GM23248 (cell line): ENCODE results near the gene EEF2K. TPM values are rescaled to one million over a fixed set of nuclear protein-coding genes. Genes with fewer than 3 reads are reported as not detected.

Experiments
- DNase-seq: peaks from one replicate; pipeline ENCODE4 v3.0.0-alpha.2; 2015
- H2AFZ ChIP-seq: fragments of 200-600 bp; sonication (generic); 2 replicates; pipeline ENCODE4 v1.6.1; 2016; ENCODE audit warnings: antibody characterized with exemption
- H3F3A ChIP-seq: fragments of 200-600 bp; sonication (generic); 2 replicates; pipeline ENCODE4 v1.6.1; 2016; ENCODE audit warnings: mild to moderate bottlenecking, antibody characterized with exemption, mixed run types; ENCODE audit not compliant: insufficient read depth
- H3K27ac ChIP-seq: fragments of 200-600 bp; sonication (generic); 2 replicates; pipeline ENCODE4 v1.5.1; 2016; ENCODE audit warnings: mild to moderate bottlenecking
- H3K27me3 ChIP-seq: fragments of 200-600 bp; sonication (generic); replicated peaks from 2 replicates; pipeline ENCODE4 v1.6.1; 2016; ENCODE audit warnings: mild to moderate bottlenecking; ENCODE audit not compliant: insufficient read depth
- H3K36me3 ChIP-seq: fragments of 200-600 bp; sonication (generic); 2 replicates; pipeline ENCODE4 v1.6.1; 2016; ENCODE audit warnings: low read depth, mild to moderate bottlenecking
- H3K4me1 ChIP-seq: fragments of 200-600 bp; sonication (generic); 2 replicates; pipeline ENCODE4 v1.6.1; 2016; ENCODE audit warnings: mild to moderate bottlenecking; ENCODE audit not compliant: insufficient read depth
- H3K4me2 ChIP-seq: fragments of 200-600 bp; sonication (generic); one replicate; pipeline ENCODE4 v1.6.1; 2016; ENCODE audit warnings: mild to moderate bottlenecking; ENCODE audit not compliant: unreplicated experiment
- H3K4me3 ChIP-seq: fragments of 200-600 bp; sonication (generic); 2 replicates; pipeline ENCODE4 v1.5.1; 2016; ENCODE audit warnings: mild to moderate bottlenecking
- H3K79me2 ChIP-seq: fragments of 200-600 bp; sonication (generic); 2 replicates; pipeline ENCODE4 v1.6.1; 2016; ENCODE audit warnings: mild to moderate bottlenecking; ENCODE audit not compliant: insufficient read depth
- H3K9ac ChIP-seq: fragments of 200-600 bp; sonication (generic); 2 replicates; pipeline ENCODE4 v1.6.1; 2016; ENCODE audit warnings: mild to moderate bottlenecking
- H3K9me2 ChIP-seq: fragments of 200-600 bp; sonication (generic); 2 replicates; pipeline ENCODE4 v1.6.1; 2016; ENCODE audit warnings: mixed run types, mild to moderate bottlenecking, moderate library complexity; ENCODE audit not compliant: insufficient read depth
- H3K9me3 ChIP-seq: fragments of 200-600 bp; sonication (generic); one replicate; pipeline ENCODE4 v1.6.1; 2017; ENCODE audit warnings: low read depth
- H4K20me1 ChIP-seq: fragments of 200-600 bp; sonication (generic); 2 replicates; pipeline ENCODE4 v1.6.0; 2016; ENCODE audit not compliant: insufficient read depth
- EZH2 ChIP-seq: fragments of 200-600 bp; sonication (generic); IDR thresholded peaks from 2 replicates; pipeline ENCODE4 v1.6.1; 2018; ENCODE audit warnings: antibody characterized with exemption, mild to moderate bottlenecking; ENCODE audit not compliant: insufficient read depth, poor library complexity, severe bottlenecking
- EZH2phosphoT487 ChIP-seq: fragments of 200-600 bp; sonication (generic); IDR thresholded peaks from 2 replicates; pipeline ENCODE4 v1.6.1; 2018; ENCODE audit warnings: antibody characterized with exemption, moderate library complexity, mild to moderate bottlenecking, low read depth; ENCODE audit not compliant: insufficient read depth
- WGBS, 2 experiments: methylation state at CpG; one replicate each; pipeline ENCODE4 v1.1.6; 2015 to 2017; ENCODE audit warnings: low lambda C conversion rate in 2 of 2, low coverage in 1 of 2; ENCODE audit errors: missing lambda C conversion rate in 2 of 2; 5-methylcytosine and 5-hydroxymethylcytosine counted together
- in situ Hi-C: fragments of 300-500 bp; cut with MboI; formaldehyde crosslinking; loops from 2 replicates; pipeline ENCODE4 v1.15.0; 2020
- polyA plus RNA-seq: library from polyadenylated mRNA; unstranded; fragments of >200 nt; fragmentation: Nextera tagmentation; extraction: Ambion mirVana; gene quantifications from 2 replicates; pipeline ENCODE4 v1.2.1, GENCODE V29; 2016
- total RNA-seq: library from RNA; depleted of rRNA; stranded (reverse); fragments of >200 nt; shearing (Covaris generic); gene quantifications from 2 replicates; pipeline ENCODE4 v1.2.3, GENCODE V29; 2014

Gene EEF2K
- total and polyA plus RNA-seq, 2 experiments from 2014 or later = 8.7 to 16.6 TPM

GRCh38 chr16:22324787-22325597 is 118.9 kb downstream of the EEF2K start:
- in situ Hi-C loops = loop anchor here (25.0 kb wide), 1 partner anchor 1138 kb away; no protein-coding TSS in a partner anchor
- no peak for DNase-seq
- 92% methylated on average over 19 of the region's 19 CpGs for WGBS, 2 experiments

GRCh38 chr16:22325598-22326368 is 119.7 kb downstream of the EEF2K start:
- no peak overlapping the region for H3K27ac ChIP-seq
- H3K4me3 ChIP-seq = no peak overlapping the region
- no peak overlapping the region for H3K9ac ChIP-seq
- peaks cover 16% of the 10 kb centered on the region; the same call in 1 of the 2 replicates for H3F3A ChIP-seq
- H3K27me3 ChIP-seq = no peaks in the 10 kb centered on the region
- H3K4me2 ChIP-seq = no peak overlapping the region
- 94 to 95% methylated on average over 32 to 46 of the region's 46 CpGs for WGBS, 2 experiments
- no peaks in the 10 kb centered on the region for H4K20me1 ChIP-seq
- H2AFZ ChIP-seq = no peak overlapping the region
- TF ChIP-seq EZH2 (no peak), EZH2phosphoT487 (no peak)
- H3K9me2 ChIP-seq = no peaks in the 10 kb centered on the region
- no peaks in the 10 kb centered on the region for H3K9me3 ChIP-seq
- H3K4me1 ChIP-seq = no peaks in the 10 kb centered on the region
- H3K79me2 ChIP-seq = no peaks in the 10 kb centered on the region
- DNase-seq = no peak
- in situ Hi-C loops = no loop called here
- peaks cover 5% of the 10 kb centered on the region; the same call in 1 of the 2 replicates for H3K36me3 ChIP-seq

More at GRCh38 chr16:22324787-22325597, 118.9 kb downstream of the EEF2K start:
- Histone ChIP-seq H3K9me2 (no peaks in the 10 kb centered on the region), H3K27me3 (no peaks in the 10 kb centered on the region), H3K9ac (no peak overlapping the region), H3K4me3 (no peak overlapping the region), H3F3A (peaks cover 8% of the 10 kb centered on the region; the same call in 1 of the 2 replicates), H3K9me3 (no peaks in the 10 kb centered on the region), H3K27ac (no peak overlapping the region), H4K20me1 (no peaks in the 10 kb centered on the region), H3K4me1 (no peaks in the 10 kb centered on the region), H2AFZ (no peak overlapping the region), H3K36me3 (no peaks in the 10 kb centered on the region; the same call in 1 of the 2 replicates), H3K79me2 (no peaks in the 10 kb centered on the region), H3K4me2 (no peak overlapping the region)
- no peak for TF ChIP-seq EZH2
- no peak for TF ChIP-seq EZH2phosphoT487

GRCh38 chr16:22326369-22326652 is 120.2 kb downstream of the EEF2K start:
- in situ Hi-C loops = no loop called here
- TF ChIP-seq EZH2phosphoT487 = no peak
- TF ChIP-seq EZH2 = no peak
- H3F3A ChIP-seq = peaks cover 19% of the 10 kb centered on the region; the same call in 1 of the 2 replicates
- no peak overlapping the region for H3K4me3 ChIP-seq
- H3K79me2 ChIP-seq = peaks cover 4% of the 10 kb centered on the region; the same call in 1 of the 2 replicates
- no peaks in the 10 kb centered on the region for H3K27me3 ChIP-seq
- H3K4me2 ChIP-seq = no peak overlapping the region
- H3K36me3 ChIP-seq = peaks cover 8% of the 10 kb centered on the region; the same call in 1 of the 2 replicates
- no peak overlapping the region for H3K27ac ChIP-seq
- H4K20me1 ChIP-seq = no peaks in the 10 kb centered on the region
- H2AFZ ChIP-seq = no peak overlapping the region
- no peak overlapping the region for H3K9ac ChIP-seq
- no peaks in the 10 kb centered on the region for H3K9me3 ChIP-seq
- no peak for DNase-seq
- H3K9me2 ChIP-seq = no peaks in the 10 kb centered on the region
- no peaks in the 10 kb centered on the region for H3K4me1 ChIP-seq
- WGBS, 2 experiments = 51 to 80% methylated on average over 3 to 4 of the region's 4 CpGs

- no peak overlapping the region for H3K27ac ChIP-seq
- peaks cover 12% of the 10 kb centered on the region for H3K36me3 ChIP-seq
- peaks cover 10% of the 10 kb centered on the region; the same call in 1 of the 2 replicates for H3K79me2 ChIP-seq
- no peak for TF ChIP-seq EZH2
- no peak for TF ChIP-seq EZH2phosphoT487
- no peaks in the 10 kb centered on the region for H3K27me3 ChIP-seq
- DNase-seq = no peak
- H3K9ac ChIP-seq = no peak overlapping the region
- no peaks in the 10 kb centered on the region for H3K9me2 ChIP-seq
- H3K9me3 ChIP-seq = no peaks in the 10 kb centered on the region
- H3K4me1 ChIP-seq = no peaks in the 10 kb centered on the region
- no peak overlapping the region for H3K4me3 ChIP-seq
- no peak overlapping the region for H2AFZ ChIP-seq
- peaks cover 22% of the 10 kb centered on the region; the same call in 1 of the 2 replicates for H3F3A ChIP-seq
- 79 to 85% methylated on average over 12 to 13 of the region's 13 CpGs for WGBS, 2 experiments
- H3K4me2 ChIP-seq = no peak overlapping the region
- in situ Hi-C loops = no loop called here
- no peaks in the 10 kb centered on the region for H4K20me1 ChIP-seq
These were observed 120.8 kb downstream of the EEF2K start for GRCh38 chr16:22326771-22327445.
